A549 treated with GW870086 at 1 μM for 4 hours (cell line): ENCODE results near the gene TRIM31. TPM values are rescaled to one million over a fixed set of nuclear protein-coding genes. Genes with fewer than 3 reads are reported as not detected.

Source experiments
- total RNA-seq: library from RNA; stranded (reverse); fragments of 200-300 nt; extraction: Qiagen RNA extraction; gene quantifications from 5 replicates; pipeline ENCODE4 v1.2.3, GENCODE V29; 2022; ENCODE audit warnings: low read depth

The TRIM31 gene, protein sequence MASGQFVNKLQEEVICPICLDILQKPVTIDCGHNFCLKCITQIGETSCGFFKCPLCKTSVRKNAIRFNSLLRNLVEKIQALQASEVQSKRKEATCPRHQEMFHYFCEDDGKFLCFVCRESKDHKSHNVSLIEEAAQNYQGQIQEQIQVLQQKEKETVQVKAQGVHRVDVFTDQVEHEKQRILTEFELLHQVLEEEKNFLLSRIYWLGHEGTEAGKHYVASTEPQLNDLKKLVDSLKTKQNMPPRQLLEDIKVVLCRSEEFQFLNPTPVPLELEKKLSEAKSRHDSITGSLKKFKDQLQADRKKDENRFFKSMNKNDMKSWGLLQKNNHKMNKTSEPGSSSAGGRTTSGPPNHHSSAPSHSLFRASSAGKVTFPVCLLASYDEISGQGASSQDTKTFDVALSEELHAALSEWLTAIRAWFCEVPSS
- 0.33 to 1.4 TPM (median 0.83 TPM) in 5 replicates for total RNA-seq

DNA sequence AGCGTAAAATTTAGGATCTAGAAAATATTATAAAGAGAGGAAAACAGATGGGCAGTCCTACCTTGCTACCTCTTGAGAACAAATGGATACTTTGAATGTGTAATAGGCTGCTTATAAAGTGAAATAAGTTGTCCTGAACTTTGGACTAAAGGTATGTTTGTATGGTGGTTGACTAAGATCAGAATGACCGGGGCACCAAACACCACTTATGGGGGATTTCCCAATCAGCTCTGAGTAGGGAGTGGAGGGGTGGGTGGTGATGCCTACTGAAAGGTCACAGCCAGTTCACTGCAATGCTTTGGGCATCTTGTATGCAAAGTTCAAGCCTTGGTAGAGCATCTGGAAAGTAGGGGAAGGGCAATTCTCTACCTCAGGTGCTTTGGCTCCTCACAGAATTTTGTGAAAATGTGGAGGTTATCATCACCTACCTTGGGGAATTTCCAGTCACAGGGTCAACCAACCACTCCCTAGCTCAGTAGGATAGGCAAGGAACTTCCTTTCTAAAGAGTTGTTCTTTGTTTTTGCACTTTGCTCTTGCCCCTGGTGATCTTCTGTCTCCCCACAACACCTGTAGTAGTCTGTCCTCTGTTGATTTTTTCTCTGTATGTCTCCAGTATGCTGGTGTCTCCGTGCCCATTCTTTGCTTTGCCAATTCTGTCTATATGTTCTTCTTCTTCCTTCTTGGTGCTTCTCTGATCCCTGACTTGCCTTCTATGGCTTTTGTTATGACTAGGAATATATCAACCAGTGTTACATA is at the start of gene TRIM31:
Gene TRIM31 (minus strand): TSS at position 88 of the 757 bp plus-strand sequence. CDS start 285 bp downstream, outside the sequence.

GRCh38 chr6:30160785-30161531 is 48.1 kb upstream of the TRIM31 start, which contains the start of gene TRIM10:
Gene TRIM10 (minus strand): TSS chr6:30161211. CDS start chr6:30160858, 353 bp downstream.

DNA sequence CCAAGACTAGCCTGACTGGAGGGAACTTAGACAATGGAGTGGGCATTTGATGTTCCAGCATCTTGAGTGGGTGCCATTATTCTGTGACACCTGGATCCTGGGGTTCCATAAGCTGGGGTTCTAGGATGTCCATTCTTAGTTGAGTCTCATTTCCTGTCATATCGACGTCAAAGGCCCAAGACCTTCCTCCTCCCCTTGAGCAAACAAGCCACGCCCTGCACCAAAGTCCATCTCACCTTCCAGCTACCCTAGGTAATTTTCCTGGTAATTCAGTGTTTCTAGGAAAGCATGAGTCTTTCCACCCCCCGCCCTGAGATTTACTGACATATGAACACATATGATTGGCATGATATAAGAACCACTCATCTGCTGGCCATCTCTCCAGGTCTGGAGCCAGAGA is 22.9 kb upstream of the TRIM31 start, which contains the start of gene TRIM40:
Gene TRIM40 (plus strand): TSS at position 384 of the 400 bp plus-strand sequence. CDS start 897 bp downstream, outside the sequence.

GRCh38 chr6:30075094-30075789 is 37.6 kb downstream of the TRIM31 start, which contains the start of gene RNF39:
Gene RNF39 (minus strand): TSS chr6:30075769. CDS start chr6:30075585, 184 bp downstream.

GRCh38 chr6:30066577-30067459 is 46.1 kb downstream of the TRIM31 start, which contains the start of gene PPP1R11:
Gene PPP1R11 (plus strand): TSS chr6:30067198. CDS start chr6:30067411, 213 bp downstream.

GRCh38 chr6:30061092-30061857 is 51.6 kb downstream of the TRIM31 start, which contains the start of gene POLR1H:
Gene POLR1H (plus strand): TSS chr6:30061265. CDS start chr6:30061525, 260 bp downstream.

Other genes starting within 250 kb of the TRIM31 start
- gene HLA-A, start 170.6 kb downstream of the TRIM31 start, total RNA-seq: 125 to 148 TPM (median 139 TPM) in 5 replicates
- 28.4 to 35.3 TPM (median 32.7 TPM) in 5 replicates for gene POLR1H, start 51.8 kb downstream of the TRIM31 start, total RNA-seq
- 38.7 to 42.0 TPM (median 39.5 TPM) in 5 replicates for gene PPP1R11, start 45.9 kb downstream of the TRIM31 start, total RNA-seq
- gene RNF39, start 37.3 kb downstream of the TRIM31 start, total RNA-seq: not detected in 5 replicates
- gene TRIM40, start 23.1 kb upstream of the TRIM31 start, total RNA-seq: not detected in 5 replicates
- gene TRIM10, start 48.1 kb upstream of the TRIM31 start, total RNA-seq: not detected in 5 replicates
- not detected in 5 replicates for gene TRIM15, start 50.5 kb upstream of the TRIM31 start, total RNA-seq
- gene TRIM26, start 100.3 kb upstream of the TRIM31 start, total RNA-seq: 26.9 to 28.8 TPM (median 28.0 TPM) in 5 replicates
- gene TRIM39, start 213.8 kb upstream of the TRIM31 start, total RNA-seq: 6.6 to 8.1 TPM (median 7.5 TPM) in 5 replicates
- 60.1 to 74.0 TPM (median 65.1 TPM) in 5 replicates for gene RPP21, start 232.1 kb upstream of the TRIM31 start, total RNA-seq